Measurements from ENCODE around the gene GP1BB.

GP1BB gene

GRCh38 chr22:19718456-19719049 is 4.8 kb upstream of the GP1BB start:
- DNase-seq (ENCODE audit: low read depth in 2 of 2), result no peak
- peak overlapping the region; percentile 55 to 59 for H3K4me3 ChIP-seq (replicated peaks in 1 of 2; ENCODE audit: low read depth in 2 of 2, low read length in 2 of 2)
- no peak for TF ChIP-seq CTCF (IDR thresholded peaks at IDR 0.05; ENCODE audit: low read depth, low read length)

GRCh38 chr22:19719050-19719482 is 4.3 kb upstream of the GP1BB start:
- no peak for TF ChIP-seq CTCF (IDR thresholded peaks at IDR 0.05; ENCODE audit: low read depth, low read length)
- peak overlapping the region; percentile 55 to 59 for H3K4me3 ChIP-seq (replicated peaks in 1 of 2; ENCODE audit: low read depth in 2 of 2, low read length in 2 of 2)
- no peak for DNase-seq (ENCODE audit: low read depth in 2 of 2)

- DNase-seq (ENCODE audit: low read depth in 2 of 2), result no peak
- H3K4me3 ChIP-seq (replicated peaks in 1 of 2; ENCODE audit: low read depth in 2 of 2, low read length in 2 of 2), result no peak overlapping the region
Observed at GRCh38 chr22:19719488-19720021, 3.8 kb upstream of the GP1BB start.

GRCh38 chr22:19720150-19720827 is 3.0 kb upstream of the GP1BB start:
- no peak for TF ChIP-seq CTCF (IDR thresholded peaks at IDR 0.05; ENCODE audit: low read depth, low read length)
- no peak for DNase-seq (ENCODE audit: low read depth in 2 of 2)
- no peak overlapping the region for H3K4me3 ChIP-seq (replicated peaks in 1 of 2; ENCODE audit: low read depth in 2 of 2, low read length in 2 of 2)

More at GRCh38 chr22:19719488-19720021, 3.8 kb upstream of the GP1BB start:
- no peak for TF ChIP-seq CTCF (IDR thresholded peaks at IDR 0.05; ENCODE audit: low read depth, low read length)

- no peak for TF ChIP-seq CTCF (IDR thresholded peaks at IDR 0.05; ENCODE audit: low read depth, low read length)
- no peak overlapping the region for H3K4me3 ChIP-seq (replicated peaks in 1 of 2; ENCODE audit: low read depth in 2 of 2, low read length in 2 of 2)
- no peak for DNase-seq (ENCODE audit: low read depth in 2 of 2)
Observed at GRCh38 chr22:19720999-19721329, 2.4 kb upstream of the GP1BB start.

- TF ChIP-seq CTCF (IDR thresholded peaks at IDR 0.05; ENCODE audit: low read depth, low read length), result no peak
- no peak overlapping the region for H3K4me3 ChIP-seq (replicated peaks in 1 of 2; ENCODE audit: low read depth in 2 of 2, low read length in 2 of 2)
- no peak for DNase-seq (ENCODE audit: low read depth in 2 of 2)
Observed at GRCh38 chr22:19721330-19722177, 1.8 kb upstream of the GP1BB start.
